KOPT-K1 (cell line): ENCODE data around the gene DBN1.
"Not testable (repeated sequence)": the region's sequence is repeated elsewhere in the genome, so short reads cannot be mapped to it uniquely, and the experiment has no call there.

Experiments used
- H3K27ac ChIP-seq: fragments of 200-600 bp; sonication (generic); 2 replicates; pipeline ENCODE4 v1.5.1; 2016; ENCODE audit warnings: antibody characterized with exemption, mild to moderate bottlenecking, low read depth, low read length; ENCODE audit not compliant: poor library complexity, severe bottlenecking
- H3K36me3 ChIP-seq: fragments of 200-600 bp; sonication (generic); 2 replicates; pipeline ENCODE4 v1.5.1; 2017; ENCODE audit warnings: antibody characterized with exemption, mild to moderate bottlenecking, low read length, moderate library complexity; ENCODE audit not compliant: insufficient read depth
- H3K9me3 ChIP-seq: fragments of 200-600 bp; sonication (generic); 2 replicates; pipeline ENCODE4 v1.5.1; 2017; ENCODE audit warnings: antibody characterized with exemption, low read length, mild to moderate bottlenecking; ENCODE audit not compliant: insufficient read depth, poor library complexity, severe bottlenecking

Gene DBN1

DNA sequence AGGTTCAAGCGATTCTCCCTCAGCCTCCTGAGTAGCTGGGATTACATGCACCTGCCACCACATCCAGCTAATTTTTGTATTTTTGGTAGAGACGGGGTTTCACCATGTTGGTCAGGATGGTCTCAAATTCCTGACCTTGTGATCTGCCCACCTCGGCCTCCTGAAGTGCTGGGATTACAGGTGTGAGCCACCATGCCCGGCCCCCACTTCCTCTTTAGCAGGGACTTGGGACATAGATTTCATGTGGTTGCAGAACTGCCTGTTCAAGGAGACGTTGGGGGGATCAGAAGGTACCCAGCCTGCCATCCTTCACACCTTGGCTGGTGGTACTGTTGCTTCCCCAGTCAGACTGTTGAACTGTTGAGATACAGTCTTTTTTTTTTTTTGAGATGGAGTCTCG lies 56.4 kb downstream of the DBN1 start:
- not testable (repeated sequence) for H3K27ac ChIP-seq, H3K36me3 ChIP-seq

GRCh38 chr5:177414481-177414880 lies 59.0 kb downstream of the DBN1 start:
- no peaks in the 10 kb centered on the region for H3K9me3 ChIP-seq
- no peaks in the 10 kb centered on the region for H3K36me3 ChIP-seq
- no peak overlapping the region for H3K27ac ChIP-seq

More for the DNA sequence above, 56.4 kb downstream of the DBN1 start:
- H3K9me3 ChIP-seq: not testable (repeated sequence)

DNA sequence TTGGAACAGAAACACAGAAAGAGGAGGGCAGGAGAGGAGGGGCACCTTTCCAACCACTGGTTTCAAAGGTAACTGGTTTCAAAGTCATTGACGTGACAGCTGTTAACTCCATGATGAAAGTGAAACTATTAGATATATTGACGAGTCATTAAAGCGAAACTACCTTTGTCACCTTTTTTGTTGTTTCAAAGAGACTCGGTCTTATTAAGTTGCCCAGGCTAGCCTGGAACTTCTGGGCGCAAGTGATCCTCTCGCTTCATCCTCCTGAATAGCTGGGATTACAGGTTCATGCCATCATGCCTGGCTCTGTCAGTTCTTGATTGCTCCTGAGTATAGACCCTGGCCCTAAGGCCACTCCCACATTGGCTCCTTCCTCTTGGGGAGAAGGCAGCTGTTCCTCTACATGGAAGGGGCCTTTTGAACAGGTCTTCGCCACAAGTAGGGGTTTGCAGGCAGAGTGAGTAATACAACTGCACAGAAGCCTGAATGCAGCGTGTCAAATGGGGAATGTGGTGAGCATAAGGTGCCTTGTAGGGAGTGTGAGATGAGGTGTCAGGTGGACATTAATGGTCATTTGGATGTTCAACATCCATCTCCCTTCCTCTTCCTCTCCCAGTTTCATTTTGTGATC lies 60.7 kb downstream of the DBN1 start:
- H3K9me3 ChIP-seq: no peaks in the 10 kb centered on the region
- peak overlapping the region; percentile 68 for H3K27ac ChIP-seq
- no peaks in the 10 kb centered on the region for H3K36me3 ChIP-seq

GRCh38 chr5:177410575-177410974 lies 62.9 kb downstream of the DBN1 start:
- H3K36me3 ChIP-seq: no peaks in the 10 kb centered on the region
- H3K9me3 ChIP-seq: no peaks in the 10 kb centered on the region
- H3K27ac ChIP-seq: peak overlapping the region; percentile 14

- H3K27ac ChIP-seq: no peak within 1 kb of the TSS
- H3K36me3 ChIP-seq: no peaks in the 10 kb centered on the region
- H3K9me3 ChIP-seq: no peaks in the 10 kb centered on the region
Measured at GRCh38 chr5:177409043-177409801, 64.2 kb downstream of the DBN1 start, which contains the start of gene F12. TSS of gene F12 (minus strand) at chr5:177409564. CDS start at chr5:177409527, 37 bp downstream.
